Measurements from ENCODE around the gene SPOCK1. TPM values are rescaled to one million over a fixed set of nuclear protein-coding genes. Genes with fewer than 3 reads are reported as not detected.

The SPOCK1 gene
- polyA plus RNA-seq, 3 donors, result 1.8 to 5.7 (median 2.1) TPM

DNA sequence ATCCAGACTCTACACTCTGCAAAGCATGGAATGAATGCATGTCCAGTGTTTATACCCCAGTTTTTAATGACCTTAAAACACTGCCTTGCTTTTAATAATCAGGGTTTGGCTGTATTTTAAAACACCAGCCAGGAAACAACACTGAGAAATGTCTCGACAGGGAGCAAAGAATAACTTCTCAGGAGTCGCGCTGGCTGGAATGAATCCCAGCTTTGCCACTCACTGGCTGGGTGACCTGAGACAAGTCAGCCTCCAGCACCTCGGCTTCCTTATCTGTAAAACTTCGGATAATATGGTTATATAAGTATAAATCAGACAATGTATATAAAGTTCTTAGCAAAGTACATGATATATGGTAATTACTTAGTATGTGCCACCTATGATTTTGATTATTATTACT is 505.0 kb downstream of the SPOCK1 start:
- Histone ChIP-seq H3K36me3 (replicated peaks in 1 of 2; ENCODE audit: control insufficient read depth in 1 of 2, insufficient read depth in 2 of 2, low read length in 2 of 2) (no peaks in the 10 kb centered on the region), H3K4me1 (ENCODE audit: control insufficient read depth in 1 of 2, insufficient read depth in 2 of 2, low read length in 2 of 2) (no peaks in the 10 kb centered on the region), H3K9ac (ENCODE audit: insufficient read depth, low read length, poor library complexity, severe bottlenecking) (no peak overlapping the region), H3K27me3 (ENCODE audit: control insufficient read depth in 2 of 2, insufficient read depth in 2 of 2, low read length in 2 of 2) (no peaks in the 10 kb centered on the region), H4K20me1 (ENCODE audit: insufficient read depth, low read length) (no peaks in the 10 kb centered on the region), H3K4me3 (replicated peaks in 1 of 3; ENCODE audit: low read depth in 2 of 3, low read length in 3 of 3) (no peak overlapping the region), H3K4me2 (replicated peaks; ENCODE audit: extremely low read depth, low read length, poor library complexity, severe bottlenecking) (no peak overlapping the region), H3K27ac (ENCODE audit: low read depth in 1 of 2, low read length in 2 of 2) (no peak overlapping the region), H3K79me2 (ENCODE audit: insufficient read depth, low read length) (no peaks in the 10 kb centered on the region), H3K9me3 (replicated peaks in 1 of 2; ENCODE audit: control insufficient read depth in 1 of 2, insufficient read depth in 1 of 2, low read length in 2 of 2) (peaks cover 5 to 8% of the 10 kb centered on the region in 2 donors), H2AFZ (ENCODE audit: insufficient read depth, low read depth, low read length, poor library complexity, severe bottlenecking) (no peak overlapping the region)
- Mint-ChIP-seq H3K27ac (no peak overlapping the region), H3K27me3 (ENCODE audit: low read depth in 3 of 3) (peaks cover 0 to 2% (median 0%) of the 10 kb centered on the region in 3 donors), H3K4me3 (no peak overlapping the region), H3K4me1 (no peaks in the 10 kb centered on the region), H3K9me3 (peaks cover 0 to 14% (median 10%) of the 10 kb centered on the region in 7 donors), H3K36me3 (no peaks in the 10 kb centered on the region)
- intact Hi-C loops (cut with micrococcal nuclease), result no loop called here
- WGBS (ENCODE audit: insufficient coverage), result 75% methylated on average over 1 of the region's 5 CpGs
- TF ChIP-seq, protein P1, sequence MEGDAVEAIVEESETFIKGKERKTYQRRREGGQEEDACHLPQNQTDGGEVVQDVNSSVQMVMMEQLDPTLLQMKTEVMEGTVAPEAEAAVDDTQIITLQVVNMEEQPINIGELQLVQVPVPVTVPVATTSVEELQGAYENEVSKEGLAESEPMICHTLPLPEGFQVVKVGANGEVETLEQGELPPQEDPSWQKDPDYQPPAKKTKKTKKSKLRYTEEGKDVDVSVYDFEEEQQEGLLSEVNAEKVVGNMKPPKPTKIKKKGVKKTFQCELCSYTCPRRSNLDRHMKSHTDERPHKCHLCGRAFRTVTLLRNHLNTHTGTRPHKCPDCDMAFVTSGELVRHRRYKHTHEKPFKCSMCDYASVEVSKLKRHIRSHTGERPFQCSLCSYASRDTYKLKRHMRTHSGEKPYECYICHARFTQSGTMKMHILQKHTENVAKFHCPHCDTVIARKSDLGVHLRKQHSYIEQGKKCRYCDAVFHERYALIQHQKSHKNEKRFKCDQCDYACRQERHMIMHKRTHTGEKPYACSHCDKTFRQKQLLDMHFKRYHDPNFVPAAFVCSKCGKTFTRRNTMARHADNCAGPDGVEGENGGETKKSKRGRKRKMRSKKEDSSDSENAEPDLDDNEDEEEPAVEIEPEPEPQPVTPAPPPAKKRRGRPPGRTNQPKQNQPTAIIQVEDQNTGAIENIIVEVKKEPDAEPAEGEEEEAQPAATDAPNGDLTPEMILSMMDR (IDR thresholded peaks at IDR 0.05), result no peak
- DNase-seq, result no peak

DNA sequence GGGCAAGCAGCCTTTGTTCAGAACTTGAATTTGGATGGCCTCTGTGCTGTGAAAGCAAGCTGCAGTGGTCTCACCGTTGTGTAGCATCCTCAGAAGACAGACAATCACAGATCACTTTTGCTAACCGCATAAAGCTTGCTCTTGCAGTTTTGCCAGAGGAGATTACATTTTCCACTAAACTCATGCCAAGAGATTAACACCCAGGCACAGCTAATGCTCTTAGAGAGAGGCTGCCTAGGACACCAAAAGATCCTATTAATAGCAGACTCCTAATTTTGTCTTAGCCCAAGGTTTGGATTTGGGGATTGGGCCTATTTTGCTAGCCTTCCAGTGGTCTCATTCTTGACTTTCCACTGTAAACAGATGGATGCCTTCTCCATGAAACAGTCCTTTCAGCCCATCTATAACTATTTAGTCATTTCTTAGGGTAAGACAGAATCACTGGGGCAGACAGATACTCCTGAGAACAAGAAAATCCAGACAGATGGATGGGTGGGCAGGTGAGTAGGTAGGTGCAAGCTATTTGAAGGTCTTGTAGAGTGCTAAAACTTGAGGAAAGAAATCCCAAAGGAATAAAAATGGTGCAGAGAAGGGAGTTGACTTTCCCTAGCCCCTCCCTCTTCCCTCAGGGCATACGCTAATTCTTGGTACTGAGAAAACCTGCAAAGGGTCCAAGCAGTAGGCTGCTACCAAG is 506.2 kb downstream of the SPOCK1 start:
- no peaks in the 10 kb centered on the region for H3K36me3 Mint-ChIP-seq
- intact Hi-C loops (cut with micrococcal nuclease), result no loop called here
- Histone ChIP-seq H3K27me3 (ENCODE audit: control insufficient read depth in 2 of 2, insufficient read depth in 2 of 2, low read length in 2 of 2) (no peaks in the 10 kb centered on the region), H3K4me3 (replicated peaks in 1 of 3; ENCODE audit: low read depth in 2 of 3, low read length in 3 of 3) (no peak overlapping the region), H3K4me1 (ENCODE audit: control insufficient read depth in 1 of 2, insufficient read depth in 2 of 2, low read length in 2 of 2) (no peaks in the 10 kb centered on the region), H4K20me1 (ENCODE audit: insufficient read depth, low read length) (no peaks in the 10 kb centered on the region), H3K4me2 (replicated peaks; ENCODE audit: extremely low read depth, low read length, poor library complexity, severe bottlenecking) (no peak overlapping the region), H3K79me2 (ENCODE audit: insufficient read depth, low read length) (no peaks in the 10 kb centered on the region), H3K9ac (ENCODE audit: insufficient read depth, low read length, poor library complexity, severe bottlenecking) (no peak overlapping the region), H3K27ac (ENCODE audit: low read depth in 1 of 2, low read length in 2 of 2) (no peak overlapping the region), H3K9me3 (replicated peaks in 1 of 2; ENCODE audit: control insufficient read depth in 1 of 2, insufficient read depth in 1 of 2, low read length in 2 of 2) (peaks cover 3 to 5% of the 10 kb centered on the region in 2 donors), H2AFZ (ENCODE audit: insufficient read depth, low read depth, low read length, poor library complexity, severe bottlenecking) (no peak overlapping the region), H3K36me3 (replicated peaks in 1 of 2; ENCODE audit: control insufficient read depth in 1 of 2, insufficient read depth in 2 of 2, low read length in 2 of 2) (no peaks in the 10 kb centered on the region)
- WGBS (ENCODE audit: insufficient coverage), result 94% methylated on average over 2 of the region's 3 CpGs
- no peak overlapping the region for H3K4me3 Mint-ChIP-seq
- H3K9me3 Mint-ChIP-seq, result peaks cover 0 to 16% (median 9%) of the 10 kb centered on the region in 7 donors
- H3K27ac Mint-ChIP-seq, result no peak overlapping the region
- no peak for DNase-seq
- TF ChIP-seq, protein P1 (IDR thresholded peaks at IDR 0.05), result no peak
- no peaks in the 10 kb centered on the region for H3K4me1 Mint-ChIP-seq
- peaks cover 0 to 2% (median 0%) of the 10 kb centered on the region in 3 donors for H3K27me3 Mint-ChIP-seq (ENCODE audit: low read depth in 3 of 3)
